ENCODE measurements around the gene RFFL. TPM values are rescaled to one million over a fixed set of nuclear protein-coding genes. Genes with fewer than 3 reads are reported as not detected.

Gene RFFL
- polyA plus RNA-seq, 1 experiment, result 10.6 TPM

GRCh38 chr17:35081638-35082037 lies 18.1 kb upstream of the RFFL start:
- no peak for TF ChIP-seq CTCF (IDR thresholded peaks at IDR 0.05; ENCODE audit: insufficient read depth, low read depth, low read length)

GRCh38 chr17:35080536-35080935 lies 17.0 kb upstream of the RFFL start:
- ChIA-PET POLR2A (no interaction called here), CTCF (interaction anchor here (1.4 kb wide), 1 partner anchor 11 kb away, joined by 3 read pairs; no protein-coding TSS in a partner anchor)
- TF ChIP-seq CTCF (IDR thresholded peaks at IDR 0.05; ENCODE audit: insufficient read depth, low read depth, low read length), result no peak
- Histone ChIP-seq H3K36me3 (ENCODE audit: control insufficient read depth, insufficient read depth, low read length) (no peaks in the 10 kb centered on the region), H3K4me3 (ENCODE audit: low read depth, low read length) (no peak overlapping the region), H3K27me3 (ENCODE audit: control insufficient read depth, insufficient read depth, low read length) (no peaks in the 10 kb centered on the region)
- no peak for DNase-seq (ENCODE audit: low read depth)

More at GRCh38 chr17:35081638-35082037, 18.1 kb upstream of the RFFL start:
- no peak overlapping the region for H3K4me3 ChIP-seq (ENCODE audit: low read depth, low read length)
- DNase-seq (ENCODE audit: low read depth), result no peak
- POLR2A ChIA-PET, result no interaction called here
- CTCF ChIA-PET, result interaction anchor here (0.6 to 1.6 kb wide), 2 partner anchors 13 to 920 kb away, joined by 3 to 4 read pairs; no protein-coding TSS in a partner anchor
- H3K36me3 ChIP-seq (ENCODE audit: control insufficient read depth, insufficient read depth, low read length), result no peaks in the 10 kb centered on the region
- no peaks in the 10 kb centered on the region for H3K27me3 ChIP-seq (ENCODE audit: control insufficient read depth, insufficient read depth, low read length)

- Histone ChIP-seq H3K36me3 (ENCODE audit: control insufficient read depth, insufficient read depth, low read length) (no peaks in the 10 kb centered on the region), H3K4me3 (ENCODE audit: low read depth, low read length) (no peak overlapping the region), H3K27me3 (ENCODE audit: control insufficient read depth, insufficient read depth, low read length) (no peaks in the 10 kb centered on the region)
- no peak for DNase-seq (ENCODE audit: low read depth)
- ChIA-PET POLR2A (no interaction called here), CTCF (interaction anchor here (0.9 to 1.8 kb wide), 3 partner anchors 9 to 11 kb away, joined by 3 to 5 read pairs (median 3); no protein-coding TSS in a partner anchor)
- no peak for TF ChIP-seq CTCF (IDR thresholded peaks at IDR 0.05; ENCODE audit: insufficient read depth, low read depth, low read length)
These were observed 16.3 kb upstream of the RFFL start for GRCh38 chr17:35079547-35080423.

GRCh38 chr17:35076874-35077273 lies 13.4 kb upstream of the RFFL start:
- H3K36me3 ChIP-seq (ENCODE audit: control insufficient read depth, insufficient read depth, low read length), result no peaks in the 10 kb centered on the region; the same call in 1 of the 2 replicates
- CTCF ChIA-PET, result no interaction called here

More at GRCh38 chr17:35076874-35077273, 13.4 kb upstream of the RFFL start:
- H3K27me3 ChIP-seq (ENCODE audit: control insufficient read depth, insufficient read depth, low read length), result no peaks in the 10 kb centered on the region
- no peak for DNase-seq (ENCODE audit: low read depth)
- no peak for TF ChIP-seq CTCF (IDR thresholded peaks at IDR 0.05; ENCODE audit: insufficient read depth, low read depth, low read length)
- H3K4me3 ChIP-seq (ENCODE audit: low read depth, low read length), result no peak overlapping the region
- POLR2A ChIA-PET, result interaction anchor here (0.6 kb wide), 1 partner anchor 399 kb away, joined by 13 read pairs; no protein-coding TSS in a partner anchor

All from BJ (cell line).